ENCODE data around the gene CHL1. TPM values are rescaled to one million over a fixed set of nuclear protein-coding genes. Genes with fewer than 3 reads are reported as not detected.

Gene CHL1
- total and polyA plus RNA-seq, 2 of the 8 experiments (the other 6 are each of a cell fraction or from before 2014, with no cell fraction given), result 0.05 to 0.99 TPM

- Histone ChIP-seq H3K4me3 (ENCODE audit: extremely low read depth in 1 of 4, insufficient read depth in 2 of 4, low read depth in 3 of 4, low read length in 4 of 4) (no peak overlapping the region), H3K4me2 (ENCODE audit: insufficient read depth in 1 of 2, low read depth in 2 of 2, low read length in 2 of 2) (no peak overlapping the region), H3K14ac (ENCODE audit: insufficient read length) (no peak overlapping the region), H3K56ac (replicated peaks; ENCODE audit: insufficient read length, low read depth, low read length) (no peak overlapping the region), H3K36me3 (ENCODE audit: control insufficient read depth in 2 of 4, insufficient read depth in 4 of 4, low read length in 3 of 4) (no peaks in the 10 kb centered on the region), H4K8ac (ENCODE audit: extremely low read depth, insufficient read depth, low read length) (no peak overlapping the region), H3K23me2 (ENCODE audit: low read depth, low read length) (no peaks in the 10 kb centered on the region), H2AK5ac (ENCODE audit: low read depth, low read length) (no peak overlapping the region), H3K18ac (ENCODE audit: extremely low read depth, low read length) (no peak overlapping the region), H3K4ac (replicated peaks; ENCODE audit: insufficient read length, low read depth, low read length) (no peak overlapping the region), H3K27ac (ENCODE audit: low read depth, low read length) (no peak overlapping the region), H2BK15ac (ENCODE audit: low read length) (no peak overlapping the region), H3K23ac (ENCODE audit: insufficient read length) (no peak overlapping the region), H4K20me1 (replicated peaks in 1 of 2; ENCODE audit: control insufficient read depth in 1 of 2, insufficient read depth in 2 of 2, low read length in 2 of 2) (no peaks in the 10 kb centered on the region), H2AFZ (ENCODE audit: low read length) (no peak overlapping the region), H2BK20ac (ENCODE audit: low read length) (no peak overlapping the region), H2BK12ac (ENCODE audit: low read depth, low read length) (no peak overlapping the region), H2BK120ac (replicated peaks; ENCODE audit: low read depth, low read length) (no peak overlapping the region), H3K27me3 (replicated peaks in 1 of 4; ENCODE audit: control insufficient read depth in 3 of 4, extremely low read depth in 1 of 4, insufficient read depth in 3 of 4, low read length in 3 of 4) (no peaks in the 10 kb centered on the region), H3K79me2 (ENCODE audit: control insufficient read depth in 1 of 2, insufficient read depth in 2 of 2, low read length in 2 of 2) (no peaks in the 10 kb centered on the region), H2BK5ac (ENCODE audit: low read depth, low read length) (no peak overlapping the region), H4K91ac (replicated peaks; ENCODE audit: insufficient read length, low read length) (no peak overlapping the region), H3K4me1 (replicated peaks in 1 of 4; ENCODE audit: control insufficient read depth in 3 of 4, insufficient read depth in 4 of 4, low read length in 3 of 4) (no peaks in the 10 kb centered on the region), H3K9ac (replicated peaks in 1 of 4; ENCODE audit: extremely low read depth in 1 of 4, low read depth in 3 of 4, low read length in 3 of 4) (no peak overlapping the region), H3K9me3 (ENCODE audit: insufficient read depth in 2 of 2, low read depth in 1 of 2, low read length in 1 of 2) (no peaks in the 10 kb centered on the region), H3K79me1 (ENCODE audit: low read depth, low read length) (no peaks in the 10 kb centered on the region), H4K5ac (ENCODE audit: insufficient read length, low read depth, low read length) (no peak overlapping the region)
- no peak for DNase-seq (ENCODE audit: low read depth in 1 of 2, low spot score in 2 of 2)
- POLR2A ChIA-PET (ENCODE audit: partially characterized antibody), result no interaction called here
- CTCF ChIA-PET (ENCODE audit: partially characterized antibody), result interaction anchor here (0.9 to 1.4 kb wide), 2 partner anchors 18 to 103 kb away, joined by 3 read pairs; no protein-coding TSS in a partner anchor
- no peak for FAIRE-seq
- no peak for TF ChIP-seq JUND (IDR thresholded peaks at IDR 0.05; ENCODE audit: low read length)
- TF ChIP-seq POLR2A (IDR thresholded peaks at IDR 0.05; ENCODE audit: control extremely low read depth in 1 of 2, low read depth in 2 of 2, low read length in 2 of 2), result no peak
- TF ChIP-seq SP2 (IDR thresholded peaks at IDR 0.05; ENCODE audit: low read length), result no peak
- no peak for TF ChIP-seq YY1 (IDR thresholded peaks at IDR 0.05; ENCODE audit: low read depth, low read length)
- no peak for TF ChIP-seq EZH2 (IDR thresholded peaks at IDR 0.05; ENCODE audit: low read depth, low read length, severe bottlenecking)
- TF ChIP-seq, protein P1, sequence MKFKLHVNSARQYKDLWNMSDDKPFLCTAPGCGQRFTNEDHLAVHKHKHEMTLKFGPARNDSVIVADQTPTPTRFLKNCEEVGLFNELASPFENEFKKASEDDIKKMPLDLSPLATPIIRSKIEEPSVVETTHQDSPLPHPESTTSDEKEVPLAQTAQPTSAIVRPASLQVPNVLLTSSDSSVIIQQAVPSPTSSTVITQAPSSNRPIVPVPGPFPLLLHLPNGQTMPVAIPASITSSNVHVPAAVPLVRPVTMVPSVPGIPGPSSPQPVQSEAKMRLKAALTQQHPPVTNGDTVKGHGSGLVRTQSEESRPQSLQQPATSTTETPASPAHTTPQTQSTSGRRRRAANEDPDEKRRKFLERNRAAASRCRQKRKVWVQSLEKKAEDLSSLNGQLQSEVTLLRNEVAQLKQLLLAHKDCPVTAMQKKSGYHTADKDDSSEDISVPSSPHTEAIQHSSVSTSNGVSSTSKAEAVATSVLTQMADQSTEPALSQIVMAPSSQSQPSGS (IDR thresholded peaks at IDR 0.05; ENCODE audit: low read length), result no peak
- TF ChIP-seq MAFK (IDR thresholded peaks at IDR 0.05; ENCODE audit: low read depth, low read length), result no peak
- no peak for TF ChIP-seq SP1 (IDR thresholded peaks at IDR 0.05; ENCODE audit: low read depth, low read length)
- TF ChIP-seq, protein P2, sequence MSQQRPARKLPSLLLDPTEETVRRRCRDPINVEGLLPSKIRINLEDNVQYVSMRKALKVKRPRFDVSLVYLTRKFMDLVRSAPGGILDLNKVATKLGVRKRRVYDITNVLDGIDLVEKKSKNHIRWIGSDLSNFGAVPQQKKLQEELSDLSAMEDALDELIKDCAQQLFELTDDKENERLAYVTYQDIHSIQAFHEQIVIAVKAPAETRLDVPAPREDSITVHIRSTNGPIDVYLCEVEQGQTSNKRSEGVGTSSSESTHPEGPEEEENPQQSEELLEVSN (IDR thresholded peaks at IDR 0.05), result no peak
- no peak for TF ChIP-seq SIN3A (conservative IDR thresholded peaks at IDR 0.05 in 1 of 2, IDR thresholded peaks at IDR 0.05 in 1 of 2; ENCODE audit: low read depth in 1 of 2, low read length in 2 of 2)
- no peak for TF ChIP-seq POLR2AphosphoS5 (IDR thresholded peaks at IDR 0.05; ENCODE audit: low read depth, low read length)
- TF ChIP-seq TCF12 (IDR thresholded peaks at IDR 0.05; ENCODE audit: low read depth, low read length), result no peak
- no peak for TF ChIP-seq TAF1 (IDR thresholded peaks at IDR 0.05; ENCODE audit: low read depth, low read length)
Observed at GRCh38 chr3:249587-250262, 53.2 kb downstream of the CHL1 start.
